Thyroid gland (tissue), 4 donors: Measurements from ENCODE around the gene SLC38A1.

Experiments used
- CTCF ChIP-seq, 6 experiments: fragments of 200-600 bp in 3 of 6; fragments of 450-650 bp in 3 of 6; sonication (generic) in 3 of 6; IDR thresholded peaks; one replicate each; pipeline ENCODE4 v1.5.1; 2016 to 2019; ENCODE audit warnings: antibody characterized with exemption in 6 of 6, mild to moderate bottlenecking in 2 of 6, inconsistent platforms in 1 of 6, moderate library complexity in 1 of 6
- POLR2A ChIP-seq, 2 donors: fragments of 450-650 bp; IDR thresholded peaks; one replicate each; pipeline ENCODE4 v1.6.1; 2017; ENCODE audit warnings: antibody characterized with exemption in 2 of 2, mild to moderate bottlenecking in 2 of 2, moderate library complexity in 1 of 2

- TF ChIP-seq CTCF (IDR thresholded peaks at IDR 0.05) (no peak), POLR2A (IDR thresholded peaks at IDR 0.05) (no peak)
Measured at GRCh38 chr12:46282829-46283228, 14.0 kb upstream of the SLC38A1 start.
